ENCODE data around the gene PIP5K1B.

GRCh38 chr9:68759981-68760673 is 55.1 kb downstream of the PIP5K1B start:
- TF ChIP-seq CTCF (IDR thresholded peaks at IDR 0.05 in 2 of 3, conservative IDR thresholded peaks at IDR 0.05 in 1 of 3; ENCODE audit: control insufficient read depth in 2 of 3, extremely low read depth in 1 of 3, insufficient read depth in 1 of 3, low read depth in 3 of 3, low read length in 3 of 3) (no peak), ZNF274 (IDR thresholded peaks at IDR 0.05; ENCODE audit: insufficient read depth, insufficient read length) (no peak)
